Hematopoietic multipotent progenitor cell treated with erythropoietin and hydrocortisone succinate and interleukin-3 and kit ligand, for 8 days (in vitro differentiated cells): ENCODE measurements around the gene ZPR1.
A peak's percentile ranks its signal among the peaks of the same experiment; 100 is the strongest.
"Not testable (repeated sequence)": the region's sequence is repeated elsewhere in the genome, so short reads cannot be mapped to it uniquely, and the experiment has no call there.

Experiments used
- DNase-seq: peaks from one replicate; pipeline ENCODE4 v3.0.0-alpha.2; 2015

ZPR1 gene

DNA sequence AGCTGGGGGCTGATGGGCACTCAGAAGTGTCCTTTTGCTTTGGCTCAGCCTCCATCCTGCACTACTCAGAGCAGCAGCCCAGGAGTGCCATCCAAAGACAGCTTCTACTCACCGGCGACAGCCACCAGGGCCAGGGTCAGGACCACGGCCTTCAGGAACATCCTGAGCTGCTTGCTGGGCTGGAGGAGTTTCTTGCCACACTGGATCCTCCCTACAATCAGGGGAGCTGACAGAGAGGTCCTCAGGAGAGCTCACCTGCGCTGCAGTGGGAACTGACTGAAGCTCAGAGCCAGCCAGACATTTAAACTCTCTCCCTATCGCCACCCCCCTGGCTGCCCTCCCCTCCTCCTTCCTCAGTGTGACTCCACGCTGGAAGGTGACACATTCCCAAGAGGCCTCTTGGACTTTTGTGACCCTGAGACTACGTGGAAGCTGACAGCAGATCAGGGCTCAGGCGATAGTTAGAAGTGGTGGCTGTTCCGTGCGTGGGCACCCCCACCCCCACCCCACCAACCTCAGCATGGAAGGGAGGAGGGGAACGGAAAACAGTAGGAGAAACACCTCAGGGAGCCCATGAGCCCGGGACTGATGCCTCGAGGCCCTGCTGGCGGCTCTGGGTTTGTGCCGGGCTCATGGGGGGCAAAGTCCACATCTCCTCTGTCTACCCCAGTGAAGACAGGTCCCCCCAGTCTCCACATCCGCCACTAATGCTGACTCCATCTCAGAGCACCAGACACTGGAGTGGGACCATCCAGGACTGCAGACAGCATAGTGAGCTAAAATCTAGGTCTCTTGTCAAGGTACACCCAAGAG, 35.4 kb upstream of the ZPR1 start, which contains the start of gene APOA4:
Gene APOA4 (minus strand): TSS at position 274 of the 813 bp plus-strand sequence. CDS start 113 bp downstream, at position 161.
- DNase-seq: no peak

DNA sequence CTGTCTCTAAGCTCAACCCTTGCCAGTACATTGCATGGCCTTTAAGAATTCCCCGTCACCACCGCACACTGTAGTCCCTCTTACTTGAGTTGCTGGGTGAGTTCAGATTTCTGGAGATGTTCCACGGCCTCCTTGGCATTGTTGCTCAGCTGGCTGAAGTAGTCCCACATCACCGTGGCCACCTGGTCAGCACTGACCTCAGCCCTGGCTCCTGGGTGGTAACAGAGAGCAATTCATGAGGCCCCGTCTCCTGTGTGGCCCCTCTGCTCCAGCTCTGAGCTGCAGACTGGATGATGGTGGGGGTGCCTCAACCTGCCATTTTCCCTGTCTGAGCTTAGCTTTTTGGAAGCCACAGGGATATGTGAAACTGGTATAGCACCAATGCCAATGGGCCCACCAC, 34.8 kb upstream of the ZPR1 start:
- no peak for DNase-seq

GRCh38 chr11:116821050-116821918, 33.5 kb upstream of the ZPR1 start:
- DNase-seq: no peak

- DNase-seq: no peak
These were observed 31.2 kb upstream of the ZPR1 start for GRCh38 chr11:116819049-116819448.

GRCh38 chr11:116814502-116814901, 26.7 kb upstream of the ZPR1 start:
- DNase-seq: no peak

- DNase-seq: peak; percentile 33
These were observed 26.1 kb upstream of the ZPR1 start for GRCh38 chr11:116813781-116814471.

- no peak for DNase-seq
These were observed 25.3 kb upstream of the ZPR1 start for GRCh38 chr11:116813170-116813569.

DNA sequence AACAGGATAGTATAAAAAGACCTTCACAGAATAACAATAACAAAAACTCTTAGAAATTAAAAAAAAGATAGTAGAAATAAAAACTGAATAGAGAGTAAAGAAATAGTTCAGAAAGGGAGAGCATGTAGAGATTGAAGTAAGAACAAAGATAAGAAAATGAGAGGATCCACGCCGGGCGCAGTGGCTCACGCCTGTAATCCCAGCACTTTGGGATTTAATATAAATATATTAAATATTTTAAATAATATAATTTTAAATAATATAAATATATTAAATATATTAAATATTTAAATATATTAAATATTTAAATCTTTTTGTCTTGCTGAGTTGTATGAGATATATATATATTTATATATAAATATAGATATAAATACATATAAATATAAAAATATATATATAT, 24.3 kb upstream of the ZPR1 start:
- DNase-seq: no peak

DNA sequence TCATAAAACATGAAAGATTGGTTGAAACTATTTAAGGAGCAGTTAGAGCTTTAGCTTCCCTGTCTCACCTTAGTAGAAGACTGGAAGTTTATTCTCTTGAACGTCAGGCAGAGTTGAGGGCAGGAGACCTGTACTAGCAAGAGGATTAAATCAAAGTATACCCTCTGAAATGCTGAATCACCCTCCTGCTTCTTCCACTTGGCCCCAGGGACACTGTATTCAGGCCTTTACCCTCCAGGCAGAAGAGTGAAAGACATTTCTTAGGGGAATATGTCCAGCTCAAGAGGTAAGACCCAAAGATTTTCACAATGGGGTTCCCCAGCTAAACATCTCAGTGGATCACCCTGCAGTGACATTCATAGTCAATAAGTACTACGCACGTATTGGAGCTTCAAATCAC, 23.4 kb upstream of the ZPR1 start:
- no peak for DNase-seq

- no peak for DNase-seq
These were observed 20.7 kb upstream of the ZPR1 start for GRCh38 chr11:116808262-116809175.

- no peak for DNase-seq
These were observed 19.9 kb upstream of the ZPR1 start for GRCh38 chr11:116807601-116808261.

DNA sequence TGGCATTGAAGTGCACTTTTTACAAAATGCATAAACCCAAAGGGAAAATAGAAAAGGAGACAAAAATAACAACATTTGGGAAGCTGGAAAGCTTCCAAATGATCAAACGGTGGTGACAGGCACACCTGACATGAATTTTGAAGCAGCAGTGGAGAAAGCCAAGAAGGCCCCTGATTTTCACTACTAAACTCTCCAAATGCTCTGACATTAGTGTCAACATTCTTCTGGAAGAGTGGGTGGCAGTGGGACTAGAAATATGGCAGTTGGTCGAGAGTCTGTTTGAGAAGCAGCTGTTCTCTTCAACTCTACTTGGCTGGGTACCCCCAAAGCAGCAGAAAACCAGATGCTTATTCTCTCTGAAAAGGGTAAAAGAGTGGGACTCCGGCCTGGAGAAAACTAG, 16.2 kb upstream of the ZPR1 start:
- DNase-seq: no peak

GRCh38 chr11:116801662-116802061, 13.8 kb upstream of the ZPR1 start:
- not testable (repeated sequence) for DNase-seq

- no peak for DNase-seq
These were observed 12.8 kb upstream of the ZPR1 start for GRCh38 chr11:116800610-116801009.

DNA sequence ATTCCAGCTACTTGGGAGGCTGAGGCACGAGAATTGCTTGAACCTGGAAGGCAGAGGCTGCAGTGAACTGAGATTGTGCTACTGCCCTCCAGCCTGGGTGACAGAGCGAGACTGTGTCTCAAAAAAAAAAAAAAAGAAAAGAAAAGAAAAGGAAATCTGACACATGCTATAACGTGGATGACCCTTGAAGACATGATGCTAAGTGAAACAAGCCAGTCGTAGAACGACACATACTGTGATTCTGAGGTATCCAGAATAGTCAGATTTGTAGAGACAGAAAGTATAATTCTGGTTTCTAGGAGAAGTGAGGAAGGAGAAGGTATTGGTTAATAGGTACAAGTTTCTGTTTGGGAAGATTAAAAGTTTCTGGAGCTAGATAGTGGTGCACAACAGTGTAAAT, 10.5 kb upstream of the ZPR1 start:
- DNase-seq: no peak

- DNase-seq: peak; percentile 40
These were observed 10.0 kb upstream of the ZPR1 start for GRCh38 chr11:116797816-116798215.

GRCh38 chr11:116796548-116796947, 8.7 kb upstream of the ZPR1 start:
- no peak for DNase-seq

DNA sequence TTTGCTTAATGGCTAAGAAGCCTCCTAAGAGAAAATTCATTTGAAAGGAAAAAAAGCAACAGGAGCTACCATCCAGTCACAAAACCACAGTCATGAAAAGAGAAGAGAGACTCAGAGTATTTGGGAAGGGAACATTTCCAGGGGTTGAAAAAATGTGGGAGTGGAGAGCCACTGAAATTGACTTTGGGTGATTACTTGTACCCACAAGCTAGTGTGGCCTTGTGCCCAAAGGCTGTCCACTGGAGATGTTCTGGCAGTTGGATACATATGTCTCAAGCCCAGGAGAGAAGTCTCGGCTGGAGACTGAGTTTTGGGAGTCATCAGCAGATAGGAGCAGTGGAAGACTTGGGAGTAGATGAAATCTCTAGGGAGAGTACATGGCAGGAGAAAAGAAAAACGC, 7.0 kb upstream of the ZPR1 start:
- no peak for DNase-seq

DNA sequence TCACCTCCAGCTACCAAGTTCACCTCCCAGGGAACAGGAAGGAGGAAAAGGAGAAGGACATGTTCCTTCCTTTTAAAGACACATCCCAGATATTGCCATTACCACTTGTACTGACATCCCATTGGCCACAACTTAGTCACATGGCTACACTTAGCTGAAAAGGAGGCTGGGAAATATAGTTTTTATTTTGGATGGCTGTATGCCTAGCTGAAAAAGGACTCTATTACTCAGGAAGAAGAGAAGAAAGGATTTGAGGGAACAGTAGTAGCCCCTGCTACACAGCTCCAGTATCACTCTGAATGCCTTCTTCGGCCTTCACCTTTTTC, 5.9 kb upstream of the ZPR1 start:
- peak; percentile 44 for DNase-seq

DNA sequence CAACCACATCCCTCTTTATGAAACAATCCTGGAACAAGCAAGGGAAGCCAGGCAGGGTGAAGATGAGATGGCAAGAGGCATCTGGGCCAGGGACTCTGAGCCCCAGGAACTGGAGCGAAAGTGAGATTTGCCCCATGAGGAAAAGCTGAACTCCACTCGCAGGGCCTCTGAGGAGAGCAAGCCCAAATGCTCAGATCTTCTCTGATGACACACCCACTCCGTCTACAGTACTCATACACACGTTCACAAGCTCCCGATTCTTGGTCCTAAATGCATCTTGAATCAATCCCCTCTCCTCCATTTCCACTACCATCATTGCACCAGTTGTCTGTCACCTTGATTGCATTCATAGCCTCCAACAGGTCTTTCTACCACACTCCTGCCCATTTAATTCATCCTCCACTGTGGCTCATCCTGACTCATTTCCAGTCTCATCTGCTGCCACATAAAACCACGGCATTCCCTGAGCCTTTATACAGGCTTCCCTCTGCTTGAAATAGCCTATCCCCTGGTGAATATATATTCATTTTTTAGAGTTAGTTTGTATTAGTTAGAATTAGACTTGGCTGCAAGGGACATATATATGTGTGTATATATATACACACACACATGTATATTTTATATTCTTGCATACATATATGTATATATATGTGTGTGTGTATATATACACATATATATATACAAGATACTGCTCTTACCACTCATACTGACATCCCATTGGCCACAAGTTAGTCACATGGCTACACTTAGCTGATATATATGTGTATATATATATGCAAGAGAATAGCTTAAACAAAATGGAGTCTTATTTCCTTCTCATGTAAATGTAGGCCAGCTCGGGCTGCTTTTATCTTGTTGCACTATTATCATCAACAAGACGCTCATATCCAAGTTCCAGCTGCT, 5.3 kb upstream of the ZPR1 start:
- DNase-seq: no peak
